Fibroblast of the aortic adventitia (primary cell): Measurements from ENCODE around the gene CAPN5. TPM values are rescaled to one million over a fixed set of nuclear protein-coding genes. Genes with fewer than 3 reads are reported as not detected.

Experiments used
- DNase-seq: peaks from one replicate; pipeline ENCODE4 v3.0.0-alpha.2; 2010; ENCODE audit warnings: low read depth
- H3K4me3 ChIP-seq: 2 replicates; pipeline ENCODE4 v1.5.1; 2011; ENCODE audit warnings: low read depth, mild to moderate bottlenecking, control low read depth, low read length, moderate library complexity
- CTCF ChIP-seq: IDR thresholded peaks from 2 replicates; pipeline ENCODE4 v1.5.1; 2011; ENCODE audit warnings: mild to moderate bottlenecking, low read length, control low read depth, inconsistent platforms; ENCODE audit not compliant: insufficient read depth
- total RNA-seq: library from RNA; depleted of rRNA; stranded (reverse); fragments of >200 nt; gene quantifications from 2 replicates; pipeline ENCODE4 v1.2.3, GENCODE V29; 2012; ENCODE audit warnings: low replicate concordance

CAPN5 gene
- total RNA-seq, 1 donor = 31.0 TPM

- no peak overlapping the region for H3K4me3 ChIP-seq
- no peak for DNase-seq
- TF ChIP-seq CTCF = no peak
These were observed 21.0 kb downstream of the CAPN5 start for GRCh38 chr11:77087723-77088225.

GRCh38 chr11:77088236-77089003 is 21.6 kb downstream of the CAPN5 start:
- no peak overlapping the region for H3K4me3 ChIP-seq
- DNase-seq = no peak
- no peak for TF ChIP-seq CTCF

GRCh38 chr11:77089004-77089545 is 22.3 kb downstream of the CAPN5 start:
- no peak for TF ChIP-seq CTCF
- DNase-seq = no peak
- H3K4me3 ChIP-seq = no peak overlapping the region

GRCh38 chr11:77090046-77090372 is 23.2 kb downstream of the CAPN5 start:
- DNase-seq = no peak
- H3K4me3 ChIP-seq = no peak overlapping the region
- TF ChIP-seq CTCF = no peak

- H3K4me3 ChIP-seq = no peak overlapping the region
- TF ChIP-seq CTCF = no peak
- no peak for DNase-seq
These were observed 23.8 kb downstream of the CAPN5 start for GRCh38 chr11:77090373-77091111.

GRCh38 chr11:77091146-77091940 is 24.6 kb downstream of the CAPN5 start:
- H3K4me3 ChIP-seq = no peak overlapping the region
- peak; percentile 74 for DNase-seq
- TF ChIP-seq CTCF = peak; percentile 94
